OCI-LY7 (cell line): ENCODE results near the gene STXBP1. TPM values are rescaled to one million over a fixed set of nuclear protein-coding genes. Genes with fewer than 3 reads are reported as not detected.

Experiments
- BruUV-seq: library from RNA; stranded (reverse); fragments of 400-500 nt; replicated peaks from 2 replicates; lab custom pipeline; 2021; lab: Mats Ljungman, UMichigan
- CTCF ChIA-PET: fragments of 300-600 bp; sonication (Branson Sonifier 250); formaldehyde crosslinking; loops from one replicate; lab custom pipeline; 2022; ENCODE audit warnings: antibody characterized with exemption; ENCODE audit not compliant: unreplicated experiment; lab: Charles Lee
- POLR2A ChIA-PET: fragments of 300-600 bp; sonication (Branson Sonifier 250); formaldehyde crosslinking; loops from one replicate; lab custom pipeline; 2022; ENCODE audit warnings: antibody characterized with exemption; lab: Charles Lee
- DNase-seq: peaks from one replicate; pipeline ENCODE4 v3.0.0-alpha.2; 2015; ENCODE audit warnings: low spot score
- H2AFZ ChIP-seq: fragments of 200-600 bp; sonication (generic), shearing (Covaris generic); 2 replicates; pipeline ENCODE4 v1.6.1; 2014; ENCODE audit warnings: mild to moderate bottlenecking, antibody characterized with exemption, low read length, moderate library complexity
- H3K27ac ChIP-seq: fragments of 200-600 bp; sonication (generic); 2 replicates; pipeline ENCODE4 v1.5.1; 2014; ENCODE audit warnings: mixed run types, low read depth, mild to moderate bottlenecking, moderate library complexity, low read length, inconsistent platforms; ENCODE audit not compliant: poor library complexity, severe bottlenecking
- H3K36me3 ChIP-seq: fragments of 200-600 bp; sonication (generic); 2 replicates; pipeline ENCODE4 v1.6.1; 2014; ENCODE audit warnings: mild to moderate bottlenecking, antibody characterized with exemption, low read length, moderate library complexity, mixed read lengths; ENCODE audit not compliant: insufficient read depth
- H3K4me1 ChIP-seq: fragments of 200-600 bp; sonication (generic); 2 replicates; pipeline ENCODE4 v1.5.1; 2014; ENCODE audit warnings: mild to moderate bottlenecking, low read length; ENCODE audit not compliant: insufficient read depth, poor library complexity, severe bottlenecking
- H3K4me2 ChIP-seq: fragments of 200-600 bp; sonication (generic); 2 replicates; pipeline ENCODE4 v1.6.1; 2014; ENCODE audit warnings: mild to moderate bottlenecking, low read length
- H3K4me3 ChIP-seq: fragments of 200-600 bp; sonication (generic); 2 replicates; pipeline ENCODE4 v1.5.1; 2014; ENCODE audit warnings: mild to moderate bottlenecking, low read depth, low read length; ENCODE audit not compliant: poor library complexity, severe bottlenecking
- H3K79me2 ChIP-seq: fragments of 200-600 bp; sonication (generic); 2 replicates; pipeline ENCODE4 v1.6.1; 2016; ENCODE audit warnings: low read depth, mild to moderate bottlenecking, low read length, moderate library complexity, mixed read lengths; ENCODE audit not compliant: insufficient read depth
- H3K9me2 ChIP-seq: fragments of 200-600 bp; sonication (generic); 2 replicates; pipeline ENCODE4 v1.6.1; 2016; ENCODE audit warnings: mild to moderate bottlenecking, low read length, mixed read lengths; ENCODE audit not compliant: insufficient read depth
- H3K9me3 ChIP-seq: fragments of 200-600 bp; sonication (generic); 2 replicates; pipeline ENCODE4 v1.6.1; 2014; ENCODE audit warnings: mild to moderate bottlenecking, mixed run types, low read length, mixed read lengths
- H4K20me1 ChIP-seq: fragments of 200-600 bp; sonication (generic); 2 replicates; pipeline ENCODE4 v1.6.1; 2014; ENCODE audit warnings: mild to moderate bottlenecking, antibody characterized with exemption, low read length, moderate library complexity, mixed read lengths; ENCODE audit not compliant: insufficient read depth
- CTCF ChIP-seq: fragments of 200-600 bp; sonication (generic); conservative IDR thresholded peaks from 2 replicates; pipeline ENCODE4 v1.5.1; 2014; ENCODE audit warnings: mild to moderate bottlenecking, antibody characterized with exemption, low read length, moderate library complexity, mixed read lengths
- EZH2phosphoT487 ChIP-seq: fragments of 200-600 bp; sonication (generic); IDR thresholded peaks from 2 replicates; pipeline ENCODE4 v1.6.1; 2018; ENCODE audit warnings: low read depth, borderline replicate concordance, mild to moderate bottlenecking, mixed run types, antibody characterized with exemption, low read length, moderate library complexity, mixed read lengths
- intact Hi-C: fragments of 100-400 bp; cut with micrococcal nuclease; formaldehyde crosslinking; loops from one replicate; pipeline ENCODE4 v1.10.0; 2022; ENCODE audit not compliant: unreplicated experiment
- total RNA-seq, 2 experiments: library from RNA; depleted of rRNA in 1 of 2; stranded (reverse); fragments of >200 nt in 1 of 2; shearing (Covaris generic) in 1 of 2; gene quantifications; 2 replicates each; pipeline ENCODE4 v1.2.3, GENCODE V29; 2014 to 2022

Gene STXBP1
- total RNA-seq, 2 experiments from 2014 or later, result 4.1 to 20.4 TPM

DNA sequence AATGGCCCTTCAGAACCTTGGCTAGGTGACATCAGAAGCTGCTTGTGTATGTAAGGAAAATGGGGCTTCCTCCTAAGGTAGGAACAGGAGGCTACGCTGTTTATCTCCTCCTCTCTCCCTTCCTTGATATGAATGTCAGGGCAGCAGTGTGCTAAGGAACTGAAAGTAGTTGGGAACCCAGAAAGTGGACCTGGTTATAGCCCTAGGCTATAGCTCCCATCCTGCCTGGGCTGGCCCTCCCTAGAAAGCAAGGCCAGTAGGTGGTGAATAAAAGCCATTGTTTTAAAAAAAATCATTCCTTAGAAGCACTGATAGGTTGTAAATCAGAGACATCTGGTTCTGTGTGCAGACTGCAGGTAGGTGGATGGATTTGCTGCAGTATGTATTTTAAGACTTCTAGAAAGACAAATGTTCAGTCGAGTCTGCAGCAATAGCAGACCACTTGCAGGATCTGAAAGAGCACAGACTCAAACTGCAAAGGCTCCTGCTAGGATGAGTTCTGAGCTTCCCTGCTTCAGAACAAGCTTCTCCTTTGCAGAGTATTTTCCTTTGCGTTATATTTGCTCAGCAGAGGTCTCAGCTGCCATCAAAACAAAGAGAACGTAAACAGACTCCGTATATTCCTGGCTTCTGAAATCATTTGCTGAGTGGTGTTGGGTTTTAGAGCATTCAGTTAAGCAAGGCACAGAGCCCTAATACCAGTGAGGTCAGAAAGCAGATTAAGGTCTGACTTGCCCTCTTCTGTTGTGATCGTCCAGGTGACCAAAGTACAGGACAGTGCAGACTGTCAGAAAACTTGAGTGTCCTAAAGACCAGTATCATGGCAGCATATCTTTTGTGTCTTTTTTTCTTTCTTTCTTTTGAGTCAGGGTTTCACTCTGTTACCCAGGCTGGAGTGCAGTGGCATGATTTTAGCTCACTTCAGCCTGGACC, 74.7 kb downstream of the STXBP1 start:
- Histone ChIP-seq H3K4me1 (no peaks in the 10 kb centered on the region), H3K4me3 (no peak overlapping the region), H2AFZ (no peak overlapping the region), H4K20me1 (no peaks in the 10 kb centered on the region), H3K9me3 (no peaks in the 10 kb centered on the region), H3K36me3 (no peaks in the 10 kb centered on the region), H3K9me2 (no peaks in the 10 kb centered on the region), H3K79me2 (no peaks in the 10 kb centered on the region), H3K27ac (no peak overlapping the region), H3K4me2 (no peak overlapping the region)
- TF ChIP-seq EZH2phosphoT487 (no peak), CTCF (no peak)
- no peak for DNase-seq
- POLR2A ChIA-PET, result interaction anchor here (0.6 to 0.7 kb wide), 3 partner anchors 11 to 375 kb away, joined by 3 read pairs; no protein-coding TSS in a partner anchor
- CTCF ChIA-PET, result interaction anchor here (0.5 kb wide), 1 partner anchor 207 kb away, joined by 3 read pairs; no protein-coding TSS in a partner anchor
- intact Hi-C loops, result no loop called here
- no TSS peak for BruUV-seq

DNA sequence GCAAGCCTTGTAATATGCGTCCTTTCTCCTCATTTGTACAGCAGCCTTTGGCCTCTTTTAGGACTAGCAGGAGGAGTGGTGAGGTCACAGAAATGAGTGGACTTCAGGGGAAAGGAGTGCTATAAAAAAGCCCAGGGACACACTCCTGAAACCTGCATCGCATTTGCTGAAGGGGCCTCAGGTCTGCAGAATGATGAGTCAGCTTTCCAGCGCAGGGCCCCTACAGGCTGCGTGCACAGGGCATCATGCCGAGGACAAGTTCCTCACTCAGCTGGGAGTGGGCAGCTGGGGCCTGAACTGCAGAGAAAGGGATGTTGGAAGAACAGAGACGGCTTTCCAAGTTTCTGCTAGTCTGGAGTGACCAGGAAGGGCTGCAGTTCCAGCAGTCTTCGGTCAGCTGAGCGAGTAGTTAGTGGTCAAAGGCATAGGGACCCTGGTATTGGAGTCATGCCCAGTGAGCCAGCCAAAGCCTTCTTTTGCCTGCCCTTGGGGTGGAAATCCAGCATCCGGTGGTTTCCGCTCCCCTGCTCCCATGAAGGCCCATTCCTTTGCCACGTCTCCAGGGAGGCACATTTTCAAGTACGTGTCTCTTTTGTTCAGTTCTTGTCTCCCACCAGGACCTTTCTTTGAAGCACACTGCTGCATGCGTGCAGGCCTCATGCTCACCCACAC, 77.4 kb downstream of the STXBP1 start:
- H3K9me3 ChIP-seq, result no peaks in the 10 kb centered on the region
- no peaks in the 10 kb centered on the region for H4K20me1 ChIP-seq
- H3K79me2 ChIP-seq, result no peaks in the 10 kb centered on the region
- no TSS peak for BruUV-seq
- H3K36me3 ChIP-seq, result no peaks in the 10 kb centered on the region
- no peak overlapping the region for H2AFZ ChIP-seq
- no peak overlapping the region for H3K27ac ChIP-seq
- no peaks in the 10 kb centered on the region for H3K4me1 ChIP-seq
- H3K4me3 ChIP-seq, result no peak overlapping the region
- ChIA-PET CTCF (no interaction called here), POLR2A (interaction anchor here (0.6 kb wide), 1 partner anchor 258 kb away, joined by 4 read pairs; no protein-coding TSS in a partner anchor)
- no peak overlapping the region for H3K4me2 ChIP-seq
- H3K9me2 ChIP-seq, result no peaks in the 10 kb centered on the region
- intact Hi-C loops, result no loop called here
- DNase-seq, result no peak
- TF ChIP-seq EZH2phosphoT487 (no peak), CTCF (no peak)
